GM18951 (cell line): ENCODE measurements around the gene CLEC2L.

Experiments used
- POLR2A ChIP-seq: IDR thresholded peaks from 4 replicates; pipeline ENCODE4 v1.6.1; 2011; ENCODE audit warnings: mild to moderate bottlenecking; ENCODE audit not compliant: insufficient read length, insufficient read depth; ENCODE audit errors: extremely low read depth
- in situ Hi-C: fragments of 300-500 bp; cut with MboI; formaldehyde crosslinking; loops from one replicate; pipeline ENCODE4 v1.12.0; 2022; ENCODE audit warnings: low sequenced_read_pairs, mixed read lengths, inconsistent platforms; ENCODE audit not compliant: unreplicated experiment

Gene CLEC2L

GRCh38 chr7:139526578-139527544 lies 3.4 kb downstream of the CLEC2L start:
- in situ Hi-C loops = no loop called here
- no peak for TF ChIP-seq POLR2A

- in situ Hi-C loops = no loop called here
These were observed 7.6 kb downstream of the CLEC2L start for GRCh38 chr7:139531094-139531493.

GRCh38 chr7:139532636-139533155 lies 9.2 kb downstream of the CLEC2L start:
- in situ Hi-C loops = no loop called here
- no peak for TF ChIP-seq POLR2A

More at GRCh38 chr7:139531094-139531493, 7.6 kb downstream of the CLEC2L start:
- no peak for TF ChIP-seq POLR2A

GRCh38 chr7:139534096-139534495 lies 10.6 kb downstream of the CLEC2L start:
- in situ Hi-C loops = no loop called here
- no peak for TF ChIP-seq POLR2A

- in situ Hi-C loops = no loop called here
- TF ChIP-seq POLR2A = no peak
These were observed 11.6 kb downstream of the CLEC2L start for GRCh38 chr7:139534966-139535651.

- no peak for TF ChIP-seq POLR2A
- in situ Hi-C loops = no loop called here
These were observed 12.7 kb downstream of the CLEC2L start for GRCh38 chr7:139536152-139536551.

- in situ Hi-C loops = no loop called here
- TF ChIP-seq POLR2A = no peak
These were observed 15.6 kb downstream of the CLEC2L start for GRCh38 chr7:139538881-139539635.

GRCh38 chr7:139540203-139540602 lies 16.7 kb downstream of the CLEC2L start:
- in situ Hi-C loops = no loop called here
- no peak for TF ChIP-seq POLR2A

GRCh38 chr7:139541600-139542307 lies 18.3 kb downstream of the CLEC2L start:
- in situ Hi-C loops = no loop called here
- TF ChIP-seq POLR2A = no peak

GRCh38 chr7:139542308-139543151 lies 19.0 kb downstream of the CLEC2L start:
- in situ Hi-C loops = no loop called here

GRCh38 chr7:139543801-139544603 lies 20.5 kb downstream of the CLEC2L start:
- in situ Hi-C loops = no loop called here
- no peak for TF ChIP-seq POLR2A

More at GRCh38 chr7:139542308-139543151, 19.0 kb downstream of the CLEC2L start:
- TF ChIP-seq POLR2A = no peak
